A673 (cell line): ENCODE results near the gene SPOCD1. TPM values are rescaled to one million over a fixed set of nuclear protein-coding genes. Genes with fewer than 3 reads are reported as not detected.

Experiments
- BruUV-seq: library from RNA; stranded (reverse); fragments of 400-500 nt; replicated peaks from 2 replicates; lab custom pipeline; 2021; lab: Mats Ljungman, UMichigan
- CTCF ChIA-PET: fragments of 300-600 bp; sonication (Branson Sonifier 250); formaldehyde crosslinking; loops from one replicate; lab custom pipeline; 2022; ENCODE audit warnings: antibody characterized with exemption; lab: Charles Lee
- POLR2A ChIA-PET: fragments of 300-600 bp; sonication (Branson Sonifier 250); formaldehyde crosslinking; loops from one replicate; lab custom pipeline; 2022; ENCODE audit warnings: antibody characterized with exemption; ENCODE audit not compliant: low non-redundant PET; lab: Charles Lee
- DNase-seq: peaks from one replicate; pipeline ENCODE4 v3.0.0-alpha.2; 2015; ENCODE audit warnings: low spot score
- H3K27ac ChIP-seq: fragments of 200-600 bp; sonication (generic); 2 replicates; pipeline ENCODE4 v1.5.1; 2016; ENCODE audit warnings: mixed run types, low read depth, mild to moderate bottlenecking, mixed read lengths, antibody characterized with exemption, low read length; ENCODE audit not compliant: poor library complexity, severe bottlenecking
- H3K27me3 ChIP-seq: fragments of 200-600 bp; sonication (generic); replicated peaks from 2 replicates; pipeline ENCODE4 v1.6.1; 2017; ENCODE audit warnings: mixed run types, low read depth, mild to moderate bottlenecking, mixed read lengths, antibody characterized with exemption, low read length; ENCODE audit not compliant: insufficient read depth, poor library complexity
- H3K36me3 ChIP-seq: fragments of 200-600 bp; sonication (generic); 2 replicates; pipeline ENCODE4 v1.6.1; 2016; ENCODE audit warnings: mixed run types, mild to moderate bottlenecking, mixed read lengths, antibody characterized with exemption, low read length; ENCODE audit not compliant: insufficient read depth, poor library complexity, severe bottlenecking
- H3K4me1 ChIP-seq: fragments of 200-600 bp; sonication (generic); 2 replicates; pipeline ENCODE4 v1.6.1; 2017; ENCODE audit warnings: mixed run types, mild to moderate bottlenecking, mixed read lengths, antibody characterized with exemption, low read length; ENCODE audit not compliant: insufficient read depth, poor library complexity, severe bottlenecking
- H3K4me3 ChIP-seq: fragments of 200-600 bp; sonication (generic); 2 replicates; pipeline ENCODE4 v1.5.1; 2016; ENCODE audit warnings: low read depth, mixed run types, mild to moderate bottlenecking, mixed read lengths, low read length; ENCODE audit not compliant: poor library complexity, severe bottlenecking
- H3K9me3 ChIP-seq: fragments of 200-600 bp; sonication (generic); 2 replicates; pipeline ENCODE4 v1.6.1; 2016; ENCODE audit warnings: mixed run types, low read depth, mild to moderate bottlenecking, mixed read lengths, antibody characterized with exemption, low read length; ENCODE audit not compliant: poor library complexity, severe bottlenecking
- EZH2 ChIP-seq: fragments of 200-600 bp; sonication (generic); IDR thresholded peaks from 2 replicates; pipeline ENCODE4 v1.6.1; 2017; ENCODE audit warnings: borderline replicate concordance, low read depth, mild to moderate bottlenecking, mixed read lengths, antibody characterized with exemption, low read length; ENCODE audit not compliant: poor library complexity, severe bottlenecking
- intact Hi-C: fragments of 100-400 bp; cut with micrococcal nuclease; formaldehyde crosslinking; loops from one replicate; pipeline ENCODE4 v1.10.0; 2022; ENCODE audit not compliant: unreplicated experiment
- total RNA-seq: library from RNA; stranded (reverse); gene quantifications from 2 replicates; pipeline ENCODE4 v1.2.3, GENCODE V29; 2021
- TF ChIP-seq, protein P1 (sequence below): fragments of 300-800, 200-600 bp; sonication (generic); conservative IDR thresholded peaks from 2 replicates; pipeline ENCODE4 v1.5.1; 2017; ENCODE audit warnings: low read depth, mild to moderate bottlenecking, antibody characterized with exemption, low read length, moderate library complexity, mixed read lengths

SPOCD1 gene
- total RNA-seq, 1 experiment from 2014 or later, result 0.58 TPM

- H3K27ac ChIP-seq, result no peak overlapping the region
- POLR2A ChIA-PET, result no interaction called here
Measured at GRCh38 chr1:31752258-31752657, 63.6 kb downstream of the SPOCD1 start.

GRCh38 chr1:31751822-31752241 lies 64.0 kb downstream of the SPOCD1 start:
- Histone ChIP-seq H3K27me3 (no peaks in the 10 kb centered on the region), H3K4me1 (peaks cover 16% of the 10 kb centered on the region), H3K9me3 (no peaks in the 10 kb centered on the region), H3K36me3 (no peaks in the 10 kb centered on the region), H3K27ac (no peak overlapping the region), H3K4me3 (no peak overlapping the region)
- no peak for DNase-seq
- TF ChIP-seq, protein P1, sequence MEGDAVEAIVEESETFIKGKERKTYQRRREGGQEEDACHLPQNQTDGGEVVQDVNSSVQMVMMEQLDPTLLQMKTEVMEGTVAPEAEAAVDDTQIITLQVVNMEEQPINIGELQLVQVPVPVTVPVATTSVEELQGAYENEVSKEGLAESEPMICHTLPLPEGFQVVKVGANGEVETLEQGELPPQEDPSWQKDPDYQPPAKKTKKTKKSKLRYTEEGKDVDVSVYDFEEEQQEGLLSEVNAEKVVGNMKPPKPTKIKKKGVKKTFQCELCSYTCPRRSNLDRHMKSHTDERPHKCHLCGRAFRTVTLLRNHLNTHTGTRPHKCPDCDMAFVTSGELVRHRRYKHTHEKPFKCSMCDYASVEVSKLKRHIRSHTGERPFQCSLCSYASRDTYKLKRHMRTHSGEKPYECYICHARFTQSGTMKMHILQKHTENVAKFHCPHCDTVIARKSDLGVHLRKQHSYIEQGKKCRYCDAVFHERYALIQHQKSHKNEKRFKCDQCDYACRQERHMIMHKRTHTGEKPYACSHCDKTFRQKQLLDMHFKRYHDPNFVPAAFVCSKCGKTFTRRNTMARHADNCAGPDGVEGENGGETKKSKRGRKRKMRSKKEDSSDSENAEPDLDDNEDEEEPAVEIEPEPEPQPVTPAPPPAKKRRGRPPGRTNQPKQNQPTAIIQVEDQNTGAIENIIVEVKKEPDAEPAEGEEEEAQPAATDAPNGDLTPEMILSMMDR, result no peak
- TF ChIP-seq EZH2, result no peak
- intact Hi-C loops, result no loop called here
- ChIA-PET CTCF (no interaction called here), POLR2A (no interaction called here)
- BruUV-seq, result no TSS peak

More at GRCh38 chr1:31752258-31752657, 63.6 kb downstream of the SPOCD1 start:
- Histone ChIP-seq H3K36me3 (no peaks in the 10 kb centered on the region), H3K4me3 (no peak overlapping the region), H3K4me1 (peaks cover 16% of the 10 kb centered on the region), H3K27me3 (no peaks in the 10 kb centered on the region), H3K9me3 (no peaks in the 10 kb centered on the region)
- BruUV-seq, result no TSS peak
- intact Hi-C loops, result no loop called here
- DNase-seq, result no peak
- TF ChIP-seq, protein P1, result no peak
- TF ChIP-seq EZH2, result no peak
- CTCF ChIA-PET, result no interaction called here

- no peaks in the 10 kb centered on the region for H3K27me3 ChIP-seq
- intact Hi-C loops, result no loop called here
- H3K9me3 ChIP-seq, result no peaks in the 10 kb centered on the region
- DNase-seq, result no peak
- POLR2A ChIA-PET, result no interaction called here
- no TSS peak for BruUV-seq
- TF ChIP-seq, protein P1, result no peak
- no peak for TF ChIP-seq EZH2
- H3K4me3 ChIP-seq, result no peak overlapping the region
- H3K4me1 ChIP-seq, result peaks cover 23% of the 10 kb centered on the region
- CTCF ChIA-PET, result no interaction called here
- no peaks in the 10 kb centered on the region for H3K36me3 ChIP-seq
- no peak overlapping the region for H3K27ac ChIP-seq
Measured at GRCh38 chr1:31750858-31751510, 64.8 kb downstream of the SPOCD1 start.
